GM19238 (cell line): ENCODE results near the gene CHCHD10.

Experiments
- DNase-seq: peaks from one replicate; pipeline ENCODE4 v3.0.0; 2011; ENCODE audit warnings: low spot score; ENCODE audit not compliant: insufficient read length

CHCHD10 gene

GRCh38 chr22:23772649-23773473 lies 5.1 kb upstream of the CHCHD10 start, which contains the start of gene MMP11:
MMP11 (plus strand) TSS chr22:23772849; CDS start chr22:23772871, 22 bp downstream.
- no peak for DNase-seq

GRCh38 chr22:23772315-23772648 lies 4.5 kb upstream of the CHCHD10 start:
- DNase-seq = no peak

DNA sequence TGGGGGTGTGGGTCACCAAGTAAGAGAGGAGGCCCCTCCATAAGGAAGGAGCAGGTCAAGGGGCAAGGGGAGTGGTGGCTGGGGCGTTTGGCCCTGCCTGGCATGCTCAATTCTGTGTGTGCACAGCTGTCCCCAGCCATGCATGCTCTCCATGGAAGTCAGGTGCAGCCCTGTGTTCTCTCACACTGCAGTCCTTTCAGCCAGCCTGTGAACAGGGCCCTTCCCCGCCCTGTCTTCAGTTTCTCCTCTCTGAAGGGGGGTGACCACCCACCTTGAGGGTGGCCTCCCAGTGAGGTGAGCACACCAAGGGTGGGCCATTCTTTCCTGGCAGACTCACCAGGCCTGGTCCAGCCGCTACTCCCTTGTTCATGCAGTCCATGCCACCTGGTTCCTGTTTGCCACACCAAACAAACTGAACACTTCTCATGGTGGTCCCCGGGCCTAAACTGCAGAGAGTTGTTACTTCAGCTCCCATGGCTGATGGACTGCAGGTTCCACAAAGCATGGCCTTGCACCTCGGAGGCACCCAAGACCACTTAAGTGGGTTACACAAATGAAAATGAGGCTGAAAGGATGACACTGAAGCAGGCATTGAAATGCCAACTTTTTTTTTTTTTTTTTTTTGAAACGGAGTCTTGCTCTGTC lies 1.7 kb upstream of the CHCHD10 start:
- no peak for DNase-seq

GRCh38 chr22:23767303-23767672 lies 484 bp downstream of the CHCHD10 start:
- DNase-seq = no peak

GRCh38 chr22:23764899-23765881 lies 2.6 kb downstream of the CHCHD10 start:
- DNase-seq = no peak

DNA sequence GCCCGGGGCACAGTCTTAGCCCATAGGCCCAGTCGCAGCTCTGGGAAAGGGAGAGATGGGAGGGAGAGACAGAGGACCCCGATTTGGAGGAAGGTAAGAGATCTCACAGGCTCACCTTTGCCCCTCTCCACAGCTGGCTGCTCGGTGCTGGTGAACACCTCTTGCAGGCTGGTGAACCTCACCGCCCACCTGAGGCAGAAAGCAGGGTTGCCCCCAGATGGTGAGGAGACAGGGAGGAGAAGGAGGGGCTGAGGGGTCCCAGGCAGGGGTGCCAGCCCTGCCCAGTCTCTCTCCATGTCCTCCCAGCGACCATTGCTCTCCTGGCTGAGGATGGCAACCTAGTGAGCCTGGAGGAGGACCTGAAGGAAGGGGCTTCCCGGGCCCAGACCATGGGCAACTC lies 3.8 kb downstream of the CHCHD10 start:
- DNase-seq = no peak

DNA sequence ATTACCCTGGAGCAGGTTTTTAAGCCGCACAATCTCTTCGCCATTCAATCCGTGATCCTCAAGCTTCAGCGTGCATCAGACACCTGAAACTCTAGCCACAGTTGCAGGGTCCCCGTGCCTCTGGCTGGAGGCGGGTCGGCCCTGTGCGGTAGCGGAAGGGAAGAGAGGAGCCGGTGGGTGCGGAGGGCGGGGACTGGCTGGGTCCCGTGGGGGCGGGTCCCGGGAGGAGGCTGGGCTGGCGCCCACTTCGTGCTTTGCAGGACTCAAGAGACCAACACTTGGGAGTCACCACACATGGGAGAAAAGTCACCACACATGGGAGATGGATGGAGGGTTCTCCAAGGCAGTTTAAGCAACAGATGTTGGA lies 4.2 kb downstream of the CHCHD10 start:
- DNase-seq = no peak

DNA sequence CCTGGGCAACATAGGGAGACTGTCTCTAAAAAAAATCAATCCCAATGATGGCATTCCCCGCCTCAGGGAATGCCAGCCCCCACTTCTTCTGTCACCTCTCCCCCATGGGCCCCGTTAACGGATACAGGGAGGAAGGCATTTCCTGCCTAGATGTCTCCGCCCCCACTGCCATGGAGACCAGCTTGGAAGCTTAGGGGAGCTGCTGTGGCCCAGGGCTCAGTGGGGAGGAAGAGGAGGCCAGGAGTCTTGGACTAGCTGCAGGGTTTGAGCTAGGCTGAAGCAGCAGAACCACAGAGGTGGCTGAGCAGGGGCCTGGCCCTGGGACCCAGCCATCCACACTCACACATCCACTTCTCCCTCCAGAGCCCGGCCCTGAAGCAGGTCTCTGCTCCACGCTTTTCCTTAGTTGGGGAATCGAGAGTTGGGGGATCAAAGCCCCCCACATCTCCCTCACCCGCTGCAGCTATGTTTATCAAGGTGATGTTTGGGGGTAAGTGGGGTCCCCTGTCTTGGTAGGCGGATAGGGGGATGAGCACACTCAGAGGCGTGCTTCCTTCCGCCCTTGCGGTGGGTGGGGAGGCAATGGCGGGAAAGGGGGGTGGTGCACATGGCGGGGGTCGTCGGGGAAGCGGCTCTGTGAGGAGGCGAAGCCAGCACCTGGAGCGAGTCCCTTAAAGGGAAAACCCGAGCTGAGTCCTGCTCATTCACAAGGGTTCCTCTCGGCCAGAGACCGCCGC lies 4.8 kb downstream of the CHCHD10 start, which contains the start of gene C22orf15:
TSS of gene C22orf15 (plus strand) at position 149 of the 737 bp plus-strand sequence. CDS start at position 466, 317 bp downstream.
- DNase-seq = no peak

DNA sequence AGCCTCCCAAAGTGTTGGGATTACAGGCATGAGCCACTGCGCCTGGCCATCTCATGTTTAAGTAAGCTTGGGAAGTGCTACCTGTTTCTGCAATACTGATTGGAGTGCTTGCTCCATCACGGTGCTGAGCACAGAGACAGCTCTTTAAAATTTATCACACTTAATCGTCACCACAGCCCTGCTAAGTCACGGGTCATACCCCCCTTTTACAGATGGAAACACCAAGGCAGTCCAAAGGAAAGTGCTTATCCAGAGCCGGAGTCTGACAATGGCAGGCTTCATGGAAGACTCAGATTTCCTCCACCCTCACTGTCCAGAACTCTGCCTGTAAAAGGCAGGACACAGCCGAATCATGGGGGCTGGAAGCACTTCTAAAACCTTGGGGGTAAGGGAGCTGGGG lies 7.7 kb downstream of the CHCHD10 start:
- DNase-seq = no peak

GRCh38 chr22:23759566-23759965 lies 8.2 kb downstream of the CHCHD10 start:
- no peak for DNase-seq

DNA sequence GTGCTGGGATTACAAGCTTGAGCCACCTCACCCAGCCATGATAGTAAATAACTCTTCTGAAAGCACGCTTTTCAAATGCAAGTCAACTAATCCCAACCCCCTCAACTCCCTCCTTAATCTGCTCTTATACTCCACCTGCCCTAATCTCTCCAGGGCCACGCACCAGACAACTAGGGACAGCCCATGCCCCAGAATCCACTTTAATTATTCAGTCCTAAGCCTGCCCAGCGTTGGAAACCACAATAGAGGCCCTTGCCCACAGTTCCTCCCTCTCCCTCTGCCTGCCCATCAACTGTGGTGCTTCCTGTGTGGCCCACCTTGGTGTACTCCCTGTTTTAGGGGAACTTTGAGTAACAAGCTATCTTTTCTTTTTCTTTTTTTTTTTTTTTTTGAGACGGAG lies 10.9 kb downstream of the CHCHD10 start:
- no peak for DNase-seq

- DNase-seq = no peak
Observed at GRCh38 chr22:23755711-23756110, 12.1 kb downstream of the CHCHD10 start.

DNA sequence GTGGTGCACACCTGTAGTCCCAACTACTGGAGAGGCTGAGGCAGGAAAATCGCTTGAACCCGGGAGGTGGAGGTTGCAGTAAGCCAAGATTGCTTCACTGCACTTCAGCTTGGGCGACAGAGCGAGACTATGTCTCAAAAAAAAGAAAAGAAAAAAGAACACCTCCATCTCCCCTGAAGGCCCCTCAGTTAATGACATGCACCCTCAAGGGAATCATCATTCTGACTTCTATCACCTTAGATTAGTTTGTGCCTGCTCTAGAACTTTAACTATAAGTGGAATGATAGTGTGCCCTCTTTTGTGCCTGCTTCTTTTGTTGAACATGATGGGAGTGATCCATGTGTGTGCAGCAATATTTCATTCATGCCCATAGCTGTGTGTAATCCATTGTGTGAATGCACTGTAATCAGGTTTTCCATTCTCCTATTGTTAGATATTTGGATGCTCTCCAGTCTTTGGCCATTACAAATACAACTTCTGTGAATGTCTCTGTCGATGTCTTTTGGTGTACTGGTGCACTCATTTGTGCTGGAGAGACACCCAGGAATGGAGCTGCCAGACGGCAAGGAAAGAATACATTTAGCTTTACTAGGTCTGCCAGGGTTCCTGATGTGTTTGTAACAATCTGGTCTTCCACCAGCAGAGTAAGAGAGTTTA lies 12.7 kb downstream of the CHCHD10 start:
- DNase-seq = no peak

DNA sequence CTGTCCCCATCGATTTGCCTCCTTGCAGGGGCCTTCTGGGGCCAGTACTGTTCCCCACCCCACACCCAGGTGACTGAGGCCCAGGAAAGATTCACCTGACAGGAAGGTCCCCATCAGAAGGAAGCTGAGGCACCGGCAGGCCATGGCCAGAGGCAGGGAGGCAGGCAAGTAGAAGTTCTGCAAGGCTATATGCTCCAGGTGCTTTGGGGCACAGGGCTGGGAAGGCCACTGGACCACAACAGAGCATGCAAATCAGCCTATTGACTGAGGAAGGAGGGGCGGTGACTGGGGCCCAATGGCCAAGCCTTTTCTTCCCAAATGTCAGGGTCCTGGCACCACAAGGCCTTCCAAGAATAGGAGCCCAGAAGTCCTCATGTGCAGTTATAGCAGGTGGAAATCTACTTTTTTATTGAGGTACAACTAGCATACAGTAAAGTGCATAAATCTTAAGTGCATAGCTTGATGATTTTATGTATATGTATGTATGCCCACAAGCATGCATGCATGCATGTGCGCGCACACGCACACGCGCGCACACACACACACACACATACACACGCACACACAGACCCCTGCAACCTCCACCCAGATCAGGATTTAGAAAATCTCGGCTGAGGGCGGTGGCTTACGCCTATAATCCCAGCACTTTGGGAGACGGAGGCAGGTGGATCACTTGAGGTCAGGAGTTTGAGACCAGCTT lies 13.4 kb downstream of the CHCHD10 start, which contains the start of gene VPREB3:
TSS of gene VPREB3 (minus strand) at position 206 of the 700 bp plus-strand sequence. CDS start at position 144, 62 bp downstream.
- no peak for DNase-seq

- DNase-seq = no peak
Observed at GRCh38 chr22:23753385-23753784, 14.4 kb downstream of the CHCHD10 start.

- no peak for DNase-seq
Observed at GRCh38 chr22:23752750-23753149, 15.0 kb downstream of the CHCHD10 start.

GRCh38 chr22:23752090-23752691 lies 15.6 kb downstream of the CHCHD10 start:
- DNase-seq = peak; percentile 66

DNA sequence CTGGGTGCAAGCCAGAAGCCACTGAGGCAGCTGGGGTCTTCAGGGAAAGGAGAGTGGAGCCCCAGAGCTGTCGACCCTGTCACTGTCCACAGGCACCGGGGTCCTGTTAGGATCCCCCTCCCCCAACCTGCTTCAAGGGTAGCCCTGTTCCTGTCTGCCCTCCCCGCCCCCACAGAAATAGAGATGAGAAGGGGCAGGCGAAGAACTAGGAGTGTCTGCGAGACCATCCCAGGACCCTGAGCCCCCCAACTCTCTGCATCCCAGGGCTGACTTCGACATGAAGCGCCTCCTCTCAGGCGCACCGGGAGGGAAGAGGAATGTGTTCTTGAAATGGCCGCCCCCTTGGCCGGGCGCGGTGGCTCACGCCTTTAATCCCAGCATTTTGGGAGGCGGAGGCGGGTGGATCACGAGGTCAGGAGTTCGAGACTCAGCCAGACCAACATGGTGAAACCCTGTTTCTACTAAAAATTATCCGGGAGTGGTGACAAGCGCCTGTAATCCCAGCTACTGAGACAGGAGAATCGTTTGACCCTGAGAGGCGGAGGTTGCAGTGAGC lies 16.3 kb downstream of the CHCHD10 start:
- no peak for DNase-seq
